Osteoblast (primary cell): Measurements from ENCODE around the gene HSD11B1. TPM values are rescaled to one million over a fixed set of nuclear protein-coding genes. Genes with fewer than 3 reads are reported as not detected.

Experiments used
- DNase-seq: peaks from one replicate; pipeline ENCODE4 v3.0.0; 2011; ENCODE audit warnings: low spot score, mixed read lengths; ENCODE audit not compliant: insufficient read length; ENCODE audit errors: missing footprints
- H2AFZ ChIP-seq: 2 replicates; pipeline ENCODE4 v1.6.0; 2011; ENCODE audit warnings: mild to moderate bottlenecking, low read length
- H3K27ac ChIP-seq: 2 replicates; pipeline ENCODE4 v1.5.1; 2011; ENCODE audit warnings: mild to moderate bottlenecking, low read depth, low read length, moderate library complexity
- H3K27me3 ChIP-seq: 2 replicates; pipeline ENCODE4 v1.6.0; 2012; ENCODE audit warnings: mild to moderate bottlenecking, control low read depth, inconsistent platforms, low read length, moderate library complexity; ENCODE audit not compliant: insufficient read depth
- H3K36me3 ChIP-seq: 2 replicates; pipeline ENCODE4 v1.5.1; 2011; ENCODE audit warnings: mild to moderate bottlenecking, low read length, control low read depth, moderate library complexity; ENCODE audit not compliant: insufficient read depth
- H3K4me1 ChIP-seq: 2 replicates; pipeline ENCODE4 v1.5.1; 2011; ENCODE audit warnings: mild to moderate bottlenecking, low read length, control low read depth, moderate library complexity; ENCODE audit not compliant: insufficient read depth
- H3K4me2 ChIP-seq: 2 replicates; pipeline ENCODE4 v1.6.0; 2011; ENCODE audit warnings: mild to moderate bottlenecking, low read length; ENCODE audit not compliant: insufficient read depth
- H3K4me3 ChIP-seq: fragments of 200-600 bp; sonication (generic); 3 replicates; pipeline ENCODE4 v1.5.1; 2012; ENCODE audit warnings: mild to moderate bottlenecking, low read length, inconsistent platforms; ENCODE audit not compliant: insufficient read depth
- H3K79me2 ChIP-seq: 2 replicates; pipeline ENCODE4 v1.6.0; 2012; ENCODE audit warnings: mild to moderate bottlenecking, low read length, control low read depth, inconsistent platforms; ENCODE audit not compliant: insufficient read depth
- H3K9me3 ChIP-seq: 2 replicates; pipeline ENCODE4 v1.5.1; 2011; ENCODE audit warnings: low read depth, low read length, control low read depth
- H4K20me1 ChIP-seq: 2 replicates; pipeline ENCODE4 v1.6.0; 2012; ENCODE audit warnings: mild to moderate bottlenecking, low read length, control low read depth; ENCODE audit not compliant: insufficient read depth
- total RNA-seq: library from RNA; depleted of rRNA; stranded (reverse); fragments of >200 nt; gene quantifications from 2 replicates; pipeline ENCODE4 v1.2.3, GENCODE V29; 2012
- TF ChIP-seq, protein P1 (sequence below): IDR thresholded peaks from 2 replicates; pipeline ENCODE4 v1.5.1; 2011; ENCODE audit warnings: mild to moderate bottlenecking, low read depth, low read length, moderate library complexity; ENCODE audit errors: extremely low read depth

HSD11B1 gene
- total RNA-seq, 1 donor = 1.8 TPM

DNA sequence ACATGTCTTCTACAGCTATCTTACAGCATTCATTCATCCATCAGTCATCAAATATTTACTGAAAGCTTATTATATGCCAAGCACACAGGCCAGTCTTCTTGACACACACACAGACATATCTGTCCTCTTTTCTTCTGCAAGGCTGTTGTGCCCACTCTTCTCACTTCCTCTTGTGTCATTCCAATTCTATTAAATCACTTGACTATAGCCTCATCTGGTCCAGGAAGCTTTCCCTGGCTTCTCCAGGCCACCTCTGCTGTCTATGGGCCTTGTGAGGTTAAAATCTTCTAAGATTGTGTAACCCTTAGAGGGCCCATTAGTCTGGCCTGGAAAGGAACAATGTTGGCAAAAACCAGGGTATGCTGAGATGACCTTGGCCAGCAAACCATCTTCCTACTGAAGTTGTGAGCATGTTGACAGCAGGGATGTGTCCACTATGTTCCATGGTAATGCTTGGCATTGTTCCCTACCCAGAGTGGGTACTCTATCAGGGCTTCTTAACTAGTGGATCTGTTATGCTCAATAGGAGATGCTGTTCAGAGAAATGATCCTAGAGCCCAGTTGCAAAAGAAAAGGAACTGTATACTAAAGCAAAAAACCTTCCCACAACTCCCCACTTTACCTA, 56.5 kb downstream of the HSD11B1 start:
- Histone ChIP-seq H3K4me2 (no peak overlapping the region), H3K79me2 (no peaks in the 10 kb centered on the region), H3K4me3 (no peak overlapping the region), H3K36me3 (no peaks in the 10 kb centered on the region), H3K27ac (no peak overlapping the region), H4K20me1 (no peaks in the 10 kb centered on the region), H3K4me1 (peaks cover 4% of the 10 kb centered on the region), H2AFZ (no peak overlapping the region), H3K27me3 (no peaks in the 10 kb centered on the region), H3K9me3 (no peaks in the 10 kb centered on the region)
- TF ChIP-seq, protein P1, sequence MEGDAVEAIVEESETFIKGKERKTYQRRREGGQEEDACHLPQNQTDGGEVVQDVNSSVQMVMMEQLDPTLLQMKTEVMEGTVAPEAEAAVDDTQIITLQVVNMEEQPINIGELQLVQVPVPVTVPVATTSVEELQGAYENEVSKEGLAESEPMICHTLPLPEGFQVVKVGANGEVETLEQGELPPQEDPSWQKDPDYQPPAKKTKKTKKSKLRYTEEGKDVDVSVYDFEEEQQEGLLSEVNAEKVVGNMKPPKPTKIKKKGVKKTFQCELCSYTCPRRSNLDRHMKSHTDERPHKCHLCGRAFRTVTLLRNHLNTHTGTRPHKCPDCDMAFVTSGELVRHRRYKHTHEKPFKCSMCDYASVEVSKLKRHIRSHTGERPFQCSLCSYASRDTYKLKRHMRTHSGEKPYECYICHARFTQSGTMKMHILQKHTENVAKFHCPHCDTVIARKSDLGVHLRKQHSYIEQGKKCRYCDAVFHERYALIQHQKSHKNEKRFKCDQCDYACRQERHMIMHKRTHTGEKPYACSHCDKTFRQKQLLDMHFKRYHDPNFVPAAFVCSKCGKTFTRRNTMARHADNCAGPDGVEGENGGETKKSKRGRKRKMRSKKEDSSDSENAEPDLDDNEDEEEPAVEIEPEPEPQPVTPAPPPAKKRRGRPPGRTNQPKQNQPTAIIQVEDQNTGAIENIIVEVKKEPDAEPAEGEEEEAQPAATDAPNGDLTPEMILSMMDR = no peak
- DNase-seq = no peak

DNA sequence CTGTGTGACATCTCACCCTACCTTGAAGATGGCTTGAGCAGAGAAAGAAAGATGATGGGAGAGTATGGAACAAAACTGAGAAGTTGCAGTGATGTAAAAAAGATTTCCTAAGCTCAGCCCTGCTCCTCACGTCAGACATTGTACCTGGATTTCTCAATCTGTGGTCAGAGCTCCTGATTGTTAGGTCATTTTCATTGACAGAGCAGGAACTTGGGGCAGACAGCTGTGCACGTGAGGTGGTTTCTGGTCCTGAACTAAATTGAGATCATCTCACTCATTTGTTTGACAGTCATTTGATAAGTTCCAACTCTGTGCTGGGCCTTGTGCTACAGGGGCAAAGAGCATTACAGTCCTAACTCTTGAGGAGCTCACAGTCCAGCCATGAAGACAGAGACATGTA, 61.4 kb downstream of the HSD11B1 start:
- no peaks in the 10 kb centered on the region for H4K20me1 ChIP-seq
- no peak overlapping the region for H3K27ac ChIP-seq
- H3K79me2 ChIP-seq = no peaks in the 10 kb centered on the region
- no peaks in the 10 kb centered on the region for H3K27me3 ChIP-seq
- no peaks in the 10 kb centered on the region for H3K9me3 ChIP-seq
- no peak overlapping the region for H2AFZ ChIP-seq
- H3K36me3 ChIP-seq = no peaks in the 10 kb centered on the region
- TF ChIP-seq, protein P1 = no peak
- no peak overlapping the region for H3K4me2 ChIP-seq
- no peak overlapping the region for H3K4me3 ChIP-seq
- H3K4me1 ChIP-seq = peaks cover 25% of the 10 kb centered on the region
- DNase-seq = no peak

DNA sequence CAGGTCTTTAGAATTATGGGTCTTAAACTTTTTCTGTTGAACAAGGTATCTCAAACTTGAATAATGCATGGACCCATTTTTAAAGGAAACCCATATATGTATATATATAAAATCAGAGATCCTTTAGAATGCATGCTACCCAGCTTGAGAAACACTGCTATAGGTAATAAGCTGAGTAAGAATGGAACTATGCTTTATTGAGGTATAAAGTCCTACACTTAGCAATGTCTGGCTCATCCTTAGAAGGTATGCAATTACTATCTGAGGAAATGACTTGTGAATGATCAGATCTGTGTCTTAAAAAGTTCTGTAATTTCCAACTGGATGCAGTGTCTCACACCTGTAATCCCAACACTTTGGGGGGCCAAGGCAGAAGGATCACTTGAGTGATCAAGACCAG, 62.5 kb downstream of the HSD11B1 start:
- Histone ChIP-seq H3K4me2 (no peak overlapping the region), H3K4me3 (no peak overlapping the region), H3K27ac (no peak overlapping the region), H3K36me3 (no peaks in the 10 kb centered on the region), H3K27me3 (no peaks in the 10 kb centered on the region), H3K79me2 (no peaks in the 10 kb centered on the region), H3K9me3 (no peaks in the 10 kb centered on the region), H4K20me1 (no peaks in the 10 kb centered on the region), H2AFZ (no peak overlapping the region), H3K4me1 (peaks cover 22% of the 10 kb centered on the region)
- TF ChIP-seq, protein P1 = no peak
- DNase-seq = no peak

DNA sequence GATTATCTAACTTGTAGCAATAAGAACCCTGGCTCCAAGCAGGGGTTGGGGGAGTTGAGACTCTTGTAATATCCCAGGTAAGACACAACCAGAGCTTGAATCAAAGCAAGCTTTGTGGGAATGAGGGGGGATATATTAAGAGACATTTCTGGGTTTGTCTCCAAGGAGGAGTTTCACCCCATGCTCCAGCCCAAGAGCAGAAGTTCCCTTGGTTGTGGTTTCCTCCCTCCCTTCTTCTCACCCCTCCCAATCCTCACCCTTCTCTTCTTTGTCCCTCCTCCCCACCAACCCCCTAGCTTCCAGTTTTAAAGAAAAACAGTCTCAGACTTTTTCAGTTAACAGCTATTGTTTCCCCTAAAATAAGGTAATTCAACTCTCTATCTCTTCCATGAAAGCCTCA, 63.1 kb downstream of the HSD11B1 start:
- Histone ChIP-seq H3K27me3 (no peaks in the 10 kb centered on the region), H3K4me2 (no peak overlapping the region), H3K9me3 (no peaks in the 10 kb centered on the region), H3K79me2 (no peaks in the 10 kb centered on the region), H3K4me1 (peaks cover 22% of the 10 kb centered on the region), H3K4me3 (no peak overlapping the region), H3K27ac (no peak overlapping the region), H4K20me1 (no peaks in the 10 kb centered on the region), H3K36me3 (no peaks in the 10 kb centered on the region), H2AFZ (no peak overlapping the region)
- no peak for DNase-seq
- TF ChIP-seq, protein P1 = no peak
